Retinal pigment epithelial cell (primary cell): ENCODE measurements around the gene UBE2J1.

Source experiments
- DNase-seq: peaks from one replicate; pipeline ENCODE4 v3.0.0-alpha.2; 2010; ENCODE audit warnings: low read depth
- H3K4me3 ChIP-seq: 2 replicates; pipeline ENCODE4 v1.5.1; 2011; ENCODE audit warnings: mild to moderate bottlenecking, low read length, control low read depth, moderate library complexity
- TF ChIP-seq, protein P1 (sequence below): conservative IDR thresholded peaks from 2 replicates; pipeline ENCODE4 v1.5.1; 2011; ENCODE audit warnings: low read depth, low read length, control low read depth, inconsistent platforms

The UBE2J1 gene

DNA sequence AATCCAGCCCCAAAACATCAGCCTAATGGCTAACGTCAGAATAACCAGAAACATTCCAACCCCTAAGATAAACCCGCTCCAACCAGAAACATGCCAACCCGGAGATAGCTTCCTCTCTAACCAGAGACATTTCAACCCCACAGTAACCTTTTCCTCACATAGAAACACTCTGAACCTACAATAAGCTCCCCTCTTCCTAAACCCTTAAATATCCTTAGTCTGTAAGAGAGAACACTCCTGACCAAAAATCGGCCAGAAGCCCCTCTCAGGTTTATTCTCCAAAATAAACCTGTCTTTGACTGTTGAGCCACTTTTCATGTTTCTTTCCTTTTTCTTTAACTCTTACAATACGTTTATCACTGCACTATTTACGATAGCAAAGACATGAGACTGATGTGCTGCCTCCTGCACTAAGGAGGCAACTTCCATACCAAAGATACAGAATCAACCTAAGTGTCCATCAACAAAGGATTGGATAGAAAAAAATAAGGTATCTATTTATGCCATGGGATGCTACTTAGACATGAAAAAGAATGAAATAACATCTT is 32.4 kb downstream of the UBE2J1 start:
- no peak overlapping the region for H3K4me3 ChIP-seq
- DNase-seq = no peak
- TF ChIP-seq, protein P1, sequence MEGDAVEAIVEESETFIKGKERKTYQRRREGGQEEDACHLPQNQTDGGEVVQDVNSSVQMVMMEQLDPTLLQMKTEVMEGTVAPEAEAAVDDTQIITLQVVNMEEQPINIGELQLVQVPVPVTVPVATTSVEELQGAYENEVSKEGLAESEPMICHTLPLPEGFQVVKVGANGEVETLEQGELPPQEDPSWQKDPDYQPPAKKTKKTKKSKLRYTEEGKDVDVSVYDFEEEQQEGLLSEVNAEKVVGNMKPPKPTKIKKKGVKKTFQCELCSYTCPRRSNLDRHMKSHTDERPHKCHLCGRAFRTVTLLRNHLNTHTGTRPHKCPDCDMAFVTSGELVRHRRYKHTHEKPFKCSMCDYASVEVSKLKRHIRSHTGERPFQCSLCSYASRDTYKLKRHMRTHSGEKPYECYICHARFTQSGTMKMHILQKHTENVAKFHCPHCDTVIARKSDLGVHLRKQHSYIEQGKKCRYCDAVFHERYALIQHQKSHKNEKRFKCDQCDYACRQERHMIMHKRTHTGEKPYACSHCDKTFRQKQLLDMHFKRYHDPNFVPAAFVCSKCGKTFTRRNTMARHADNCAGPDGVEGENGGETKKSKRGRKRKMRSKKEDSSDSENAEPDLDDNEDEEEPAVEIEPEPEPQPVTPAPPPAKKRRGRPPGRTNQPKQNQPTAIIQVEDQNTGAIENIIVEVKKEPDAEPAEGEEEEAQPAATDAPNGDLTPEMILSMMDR = no peak

DNA sequence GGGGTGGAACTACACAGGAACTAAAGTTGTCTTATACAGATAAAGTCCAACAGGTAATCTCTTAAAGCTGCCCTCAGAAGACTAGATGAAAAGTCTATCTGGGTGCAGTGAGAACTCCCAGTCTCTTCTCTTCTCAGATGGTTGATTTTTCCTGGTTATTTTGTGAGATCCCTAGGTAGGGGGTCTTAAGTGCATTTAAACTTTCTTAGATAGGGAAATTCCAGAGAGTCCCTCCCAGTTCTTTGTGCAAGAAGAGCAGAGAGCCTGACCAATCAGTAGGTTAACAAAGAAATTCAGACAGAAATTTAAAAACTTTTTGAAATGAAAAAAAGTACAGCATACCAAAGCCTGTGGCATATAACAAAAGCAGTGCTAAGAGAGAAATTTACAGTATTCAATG is 35.5 kb downstream of the UBE2J1 start:
- TF ChIP-seq, protein P1 = no peak
- H3K4me3 ChIP-seq = no peak overlapping the region
- DNase-seq = no peak

DNA sequence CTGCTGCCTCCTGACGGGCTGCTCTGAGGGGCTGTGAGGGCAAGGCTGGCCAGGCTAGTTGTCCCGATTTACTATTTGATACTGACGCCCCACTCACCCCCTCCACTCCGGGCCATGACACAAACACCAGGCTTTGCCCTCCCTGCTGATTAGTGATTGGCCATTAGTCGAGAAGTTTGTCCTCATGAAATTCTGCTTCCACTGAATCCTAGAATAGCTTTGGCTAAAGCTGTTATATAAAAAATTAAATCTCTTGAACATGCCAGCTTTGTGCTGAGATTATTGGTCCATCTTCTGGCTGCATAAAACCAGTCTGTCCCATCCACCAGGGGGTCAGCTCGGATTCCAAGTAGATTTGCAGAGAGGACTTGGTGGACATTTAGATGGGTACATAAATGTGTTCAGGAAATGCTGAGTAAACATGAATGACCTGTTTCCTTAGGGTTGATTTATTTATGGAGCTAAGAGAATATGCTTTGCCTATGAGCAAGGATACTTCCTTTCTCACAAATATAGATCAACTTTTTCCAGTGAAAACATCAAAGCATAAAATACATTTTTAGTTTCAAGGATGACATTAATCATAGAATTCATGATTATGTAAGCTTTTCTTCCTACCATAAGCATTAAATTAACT is 37.2 kb downstream of the UBE2J1 start, which contains the start of gene GABRR2:
TSS of gene GABRR2 (minus strand) at position 51 of the 637 bp plus-strand sequence. CDS start 134 bp downstream, outside the sequence.
- TF ChIP-seq, protein P1 = no peak
- no peak for DNase-seq
- no peak within 1 kb of the TSS for H3K4me3 ChIP-seq

DNA sequence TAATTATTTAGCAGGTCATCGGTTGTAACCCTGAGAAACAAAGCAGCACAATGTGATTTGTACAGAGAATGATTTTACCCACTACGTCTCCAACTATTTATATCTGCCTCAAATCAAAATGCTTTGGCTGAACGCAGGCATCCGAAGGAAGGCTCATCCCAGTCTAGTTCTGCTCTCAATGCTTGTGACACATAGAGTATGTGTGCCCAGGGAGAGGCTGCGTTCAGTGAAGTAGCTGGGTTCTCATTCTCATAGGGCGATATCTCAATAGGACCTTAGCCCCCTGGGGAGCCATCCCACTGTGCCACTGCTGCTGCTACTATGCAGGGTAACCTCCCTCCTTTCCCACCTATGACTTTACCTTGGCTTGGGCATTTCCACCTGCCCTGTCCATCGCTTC is 37.8 kb downstream of the UBE2J1 start:
- H3K4me3 ChIP-seq = no peak overlapping the region
- TF ChIP-seq, protein P1 = no peak
- DNase-seq = no peak

GRCh38 chr6:89313006-89313405 is 39.5 kb downstream of the UBE2J1 start:
- TF ChIP-seq, protein P1 = no peak
- DNase-seq = peak; percentile 51
- no peak overlapping the region for H3K4me3 ChIP-seq

GRCh38 chr6:89311853-89312531 is 40.5 kb downstream of the UBE2J1 start:
- DNase-seq = peak; percentile 46
- H3K4me3 ChIP-seq = no peak overlapping the region
- TF ChIP-seq, protein P1 = peak; percentile 62

DNA sequence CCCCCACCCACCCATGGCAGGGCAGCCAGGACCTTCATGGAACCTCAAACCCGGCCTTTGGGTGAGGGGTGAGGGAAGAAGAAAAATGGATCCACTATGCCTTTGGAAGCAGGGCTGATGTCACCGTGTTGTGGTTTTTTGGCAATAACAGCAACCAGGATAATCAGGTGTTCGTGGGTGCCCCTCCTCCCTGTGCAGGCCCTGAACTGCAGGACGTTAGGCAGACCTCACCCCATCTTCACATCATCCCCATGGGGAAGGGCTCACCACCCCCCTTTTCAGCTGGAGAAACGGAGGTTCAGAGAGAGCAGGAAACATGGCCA is 41.0 kb downstream of the UBE2J1 start:
- DNase-seq = no peak
- TF ChIP-seq, protein P1 = no peak
- no peak overlapping the region for H3K4me3 ChIP-seq
